ENCODE measurements around the gene RCE1.

The RCE1 gene

DNA sequence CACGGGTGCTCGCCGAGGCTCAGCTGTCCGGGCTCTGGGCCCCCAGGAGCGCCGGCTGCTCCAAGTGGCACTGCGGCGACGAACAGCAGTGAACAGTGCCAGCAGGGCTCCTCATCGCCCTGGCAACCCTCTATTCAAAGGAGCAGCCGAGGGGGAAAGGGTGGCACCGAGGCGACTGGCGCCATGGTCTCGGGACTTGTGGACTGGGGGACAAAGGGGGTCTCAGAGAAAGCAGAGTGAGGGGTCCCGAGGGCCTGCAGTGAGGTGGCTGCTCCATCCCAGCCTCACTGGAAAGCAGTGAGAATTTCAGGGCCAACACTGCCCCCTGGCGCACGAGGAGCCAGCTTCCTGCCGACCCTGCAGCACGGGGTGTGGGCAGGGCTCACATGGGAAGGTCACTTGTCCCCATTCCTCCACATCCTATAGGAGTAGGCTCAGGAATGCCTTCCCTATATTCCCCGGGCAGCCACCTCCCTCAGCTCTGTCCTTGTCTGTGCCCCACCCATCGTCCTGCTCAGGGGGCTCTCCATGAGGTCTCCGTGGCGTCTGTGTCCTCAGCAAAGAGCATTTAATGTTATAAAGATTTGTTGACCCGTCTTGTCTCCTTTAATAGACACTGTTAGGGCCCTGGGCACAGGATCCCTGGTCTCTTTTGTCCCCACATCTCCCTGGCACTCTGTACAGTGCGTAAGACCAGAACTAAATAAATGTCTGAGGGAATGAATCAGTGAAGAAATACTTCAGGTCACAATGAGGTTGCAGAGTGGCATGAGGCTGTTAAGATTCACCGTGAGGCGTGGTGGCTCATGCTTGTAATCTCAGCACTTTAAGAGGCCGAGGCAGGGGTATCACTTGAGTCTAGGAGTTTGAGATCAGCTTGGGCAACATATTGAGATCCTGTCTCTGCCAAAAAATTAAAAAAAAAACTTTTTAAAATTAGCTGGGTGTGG lies 40.0 kb downstream of the RCE1 start:
- Histone ChIP-seq H2BK12ac (ENCODE audit: low read length) (no peak overlapping the region), H3K4me3 (ENCODE audit: low read depth, low read length) (no peak overlapping the region), H3K9me3 (ENCODE audit: insufficient read depth, low read depth, low read length) (peaks cover 2% of the 10 kb centered on the region), H3K4me2 (ENCODE audit: low read length) (no peak overlapping the region), H3K79me1 (ENCODE audit: low read length) (no peaks in the 10 kb centered on the region), H3K27me3 (ENCODE audit: insufficient read depth, low read length) (no peaks in the 10 kb centered on the region), H3K18ac (ENCODE audit: low read length) (no peak overlapping the region), H4K91ac (ENCODE audit: low read depth, low read length) (no peak overlapping the region), H4K12ac (ENCODE audit: low read depth, low read length) (no peak overlapping the region), H3K27ac (ENCODE audit: low read depth, low read length) (no peak overlapping the region), H3K36me3 (ENCODE audit: control insufficient read depth in 1 of 2, insufficient read depth in 2 of 2, low read length in 2 of 2) (no peaks in the 10 kb centered on the region), H2AFZ (ENCODE audit: insufficient read depth, low read length, poor library complexity) (no peak overlapping the region), H2AK5ac (ENCODE audit: low read length) (no peak overlapping the region), H3K4me1 (ENCODE audit: control insufficient read depth in 1 of 2, insufficient read depth in 2 of 2, low read length in 2 of 2) (no peaks in the 10 kb centered on the region), H2BK120ac (ENCODE audit: insufficient read depth, low read length, poor library complexity) (no peak overlapping the region), H4K8ac (ENCODE audit: low read depth, low read length) (no peak overlapping the region), H3K14ac (ENCODE audit: low read length) (no peak overlapping the region), H3K23ac (ENCODE audit: low read length) (no peak overlapping the region), H3K9ac (ENCODE audit: low read length) (no peak overlapping the region), H2BK5ac (ENCODE audit: low read depth, low read length, poor library complexity) (no peak overlapping the region), H3K79me2 (ENCODE audit: control insufficient read depth, insufficient read depth, low read length, poor library complexity) (no peaks in the 10 kb centered on the region), H3K4ac (ENCODE audit: low read depth, low read length) (no peak overlapping the region)
- no CpG with 5 or more reads among the region's 29 CpGs for WGBS (ENCODE audit: extremely low coverage, insufficient coverage, insufficient read length)
- peak; percentile 27 to 71 for DNase-seq

DNA sequence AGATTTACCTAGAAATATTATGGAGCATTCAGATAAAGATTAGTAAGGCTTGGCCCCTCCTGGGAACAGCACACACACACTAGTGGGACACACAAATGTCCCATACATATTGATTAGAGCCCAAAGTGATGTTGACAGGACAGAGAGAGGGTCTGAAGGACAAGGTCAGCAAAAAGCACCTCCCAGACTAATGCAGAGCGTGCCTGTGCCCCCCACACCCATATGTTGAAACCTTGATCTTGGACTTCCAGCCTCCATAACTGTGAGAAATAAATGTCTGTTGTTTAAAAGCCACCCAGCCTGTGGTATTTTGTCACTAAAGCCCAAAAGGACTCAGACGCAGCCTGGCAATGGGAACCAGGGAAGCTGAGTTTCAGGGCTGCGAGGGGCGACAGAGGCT lies 41.2 kb downstream of the RCE1 start:
- no peaks in the 10 kb centered on the region for H3K27me3 ChIP-seq (ENCODE audit: insufficient read depth, low read length)
- H3K18ac ChIP-seq (ENCODE audit: low read length): no peak overlapping the region
- H3K79me1 ChIP-seq (ENCODE audit: low read length): no peaks in the 10 kb centered on the region
- H3K4me3 ChIP-seq (ENCODE audit: low read depth, low read length): no peak overlapping the region
- no peak overlapping the region for H4K8ac ChIP-seq (ENCODE audit: low read depth, low read length)
- no peak for DNase-seq
- no peak overlapping the region for H3K27ac ChIP-seq (ENCODE audit: low read depth, low read length)
- no peak overlapping the region for H4K12ac ChIP-seq (ENCODE audit: low read depth, low read length)
- no peak overlapping the region for H3K4ac ChIP-seq (ENCODE audit: low read depth, low read length)
- peaks cover 2% of the 10 kb centered on the region for H3K9me3 ChIP-seq (ENCODE audit: insufficient read depth, low read depth, low read length)
- no peak overlapping the region for H3K4me2 ChIP-seq (ENCODE audit: low read length)
- H4K91ac ChIP-seq (ENCODE audit: low read depth, low read length): no peak overlapping the region
- no peak overlapping the region for H2BK12ac ChIP-seq (ENCODE audit: low read length)
- H2BK120ac ChIP-seq (ENCODE audit: insufficient read depth, low read length, poor library complexity): no peak overlapping the region
- H3K36me3 ChIP-seq (ENCODE audit: control insufficient read depth in 1 of 2, insufficient read depth in 2 of 2, low read length in 2 of 2): no peaks in the 10 kb centered on the region
- no peak overlapping the region for H3K23ac ChIP-seq (ENCODE audit: low read length)
- no peaks in the 10 kb centered on the region for H3K79me2 ChIP-seq (ENCODE audit: control insufficient read depth, insufficient read depth, low read length, poor library complexity)
- no peak overlapping the region for H2AFZ ChIP-seq (ENCODE audit: insufficient read depth, low read length, poor library complexity)
- no peak overlapping the region for H2BK5ac ChIP-seq (ENCODE audit: low read depth, low read length, poor library complexity)
- WGBS (ENCODE audit: extremely low coverage, insufficient coverage, insufficient read length): no CpG with 5 or more reads among the region's 4 CpGs
- no peak overlapping the region for H3K9ac ChIP-seq (ENCODE audit: low read length)
- no peak overlapping the region for H2AK5ac ChIP-seq (ENCODE audit: low read length)
- H3K14ac ChIP-seq (ENCODE audit: low read length): no peak overlapping the region
- H3K4me1 ChIP-seq (ENCODE audit: control insufficient read depth in 1 of 2, insufficient read depth in 2 of 2, low read length in 2 of 2): no peaks in the 10 kb centered on the region

DNA sequence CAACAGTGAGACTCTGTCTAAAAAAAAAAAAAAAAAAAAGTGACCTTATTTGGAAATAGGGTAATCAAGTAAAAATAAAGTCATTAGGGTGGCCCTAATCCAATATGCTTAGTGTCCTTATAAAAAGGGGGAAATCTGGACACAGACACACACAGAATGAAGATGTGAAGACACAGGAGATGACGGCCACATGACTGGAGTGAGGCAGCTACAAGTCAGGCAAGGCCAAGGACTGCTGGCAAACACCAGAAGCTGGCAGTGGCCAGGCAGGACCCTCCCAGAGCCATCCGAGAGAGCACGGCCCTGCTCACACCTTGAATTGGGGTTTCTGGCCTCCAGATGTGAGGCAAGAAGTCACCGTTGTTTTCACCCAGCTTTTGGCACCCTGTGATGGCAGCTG lies 42.2 kb downstream of the RCE1 start:
- Histone ChIP-seq H2AFZ (ENCODE audit: insufficient read depth, low read length, poor library complexity) (no peak overlapping the region), H4K12ac (ENCODE audit: low read depth, low read length) (no peak overlapping the region), H3K18ac (ENCODE audit: low read length) (no peak overlapping the region), H3K27ac (ENCODE audit: low read depth, low read length) (no peak overlapping the region), H4K8ac (ENCODE audit: low read depth, low read length) (no peak overlapping the region), H3K4me1 (ENCODE audit: control insufficient read depth in 1 of 2, insufficient read depth in 2 of 2, low read length in 2 of 2) (no peaks in the 10 kb centered on the region), H3K4me2 (ENCODE audit: low read length) (no peak overlapping the region), H3K23ac (ENCODE audit: low read length) (no peak overlapping the region), H3K4me3 (ENCODE audit: low read depth, low read length) (no peak overlapping the region), H2BK120ac (ENCODE audit: insufficient read depth, low read length, poor library complexity) (no peak overlapping the region), H3K79me1 (ENCODE audit: low read length) (no peaks in the 10 kb centered on the region), H3K36me3 (ENCODE audit: control insufficient read depth in 1 of 2, insufficient read depth in 2 of 2, low read length in 2 of 2) (no peaks in the 10 kb centered on the region), H3K9ac (ENCODE audit: low read length) (no peak overlapping the region), H2BK12ac (ENCODE audit: low read length) (no peak overlapping the region), H4K91ac (ENCODE audit: low read depth, low read length) (no peak overlapping the region), H3K79me2 (ENCODE audit: control insufficient read depth, insufficient read depth, low read length, poor library complexity) (no peaks in the 10 kb centered on the region), H3K9me3 (ENCODE audit: insufficient read depth, low read depth, low read length) (peaks cover 2% of the 10 kb centered on the region), H3K27me3 (ENCODE audit: insufficient read depth, low read length) (no peaks in the 10 kb centered on the region), H3K14ac (ENCODE audit: low read length) (no peak overlapping the region), H2BK5ac (ENCODE audit: low read depth, low read length, poor library complexity) (no peak overlapping the region), H3K4ac (ENCODE audit: low read depth, low read length) (no peak overlapping the region), H2AK5ac (ENCODE audit: low read length) (no peak overlapping the region)
- no CpG with 5 or more reads among the region's 4 CpGs for WGBS (ENCODE audit: extremely low coverage, insufficient coverage, insufficient read length)
- DNase-seq: no peak

DNA sequence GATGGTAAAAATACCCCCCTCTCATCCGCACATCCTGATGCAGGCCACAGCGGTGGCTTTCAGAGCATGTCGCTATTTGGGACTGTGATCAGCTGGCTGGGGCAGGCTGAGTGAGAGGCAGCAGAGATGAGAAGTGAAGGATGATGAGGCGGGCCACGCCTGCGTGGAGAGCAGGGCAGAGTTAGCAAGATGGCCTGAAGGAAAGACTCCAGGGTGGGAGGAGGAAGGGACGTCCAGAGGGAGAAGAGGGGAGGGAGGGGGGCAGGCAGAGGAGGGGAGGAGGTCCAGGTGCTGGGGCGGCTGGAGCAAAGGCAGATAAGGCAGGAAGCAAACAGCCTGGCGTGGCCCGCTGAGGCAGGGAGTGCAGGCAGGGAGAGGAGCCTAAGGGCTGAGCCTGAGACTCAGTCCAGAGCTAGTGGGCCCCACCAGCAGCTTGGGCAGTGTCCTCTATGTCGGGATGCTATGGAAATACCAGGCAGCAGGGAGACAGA lies 42.8 kb downstream of the RCE1 start:
- Histone ChIP-seq H3K9me3 (ENCODE audit: insufficient read depth, low read depth, low read length) (peaks cover 2% of the 10 kb centered on the region), H3K4ac (ENCODE audit: low read depth, low read length) (no peak overlapping the region), H2BK120ac (ENCODE audit: insufficient read depth, low read length, poor library complexity) (no peak overlapping the region), H3K4me1 (ENCODE audit: control insufficient read depth in 1 of 2, insufficient read depth in 2 of 2, low read length in 2 of 2) (no peaks in the 10 kb centered on the region), H3K27me3 (ENCODE audit: insufficient read depth, low read length) (no peaks in the 10 kb centered on the region), H4K12ac (ENCODE audit: low read depth, low read length) (no peak overlapping the region), H3K36me3 (ENCODE audit: control insufficient read depth in 1 of 2, insufficient read depth in 2 of 2, low read length in 2 of 2) (no peaks in the 10 kb centered on the region), H2AK5ac (ENCODE audit: low read length) (no peak overlapping the region), H3K79me2 (ENCODE audit: control insufficient read depth, insufficient read depth, low read length, poor library complexity) (no peaks in the 10 kb centered on the region), H2BK5ac (ENCODE audit: low read depth, low read length, poor library complexity) (no peak overlapping the region), H3K4me2 (ENCODE audit: low read length) (no peak overlapping the region), H4K91ac (ENCODE audit: low read depth, low read length) (no peak overlapping the region), H3K9ac (ENCODE audit: low read length) (no peak overlapping the region), H2BK12ac (ENCODE audit: low read length) (no peak overlapping the region), H3K79me1 (ENCODE audit: low read length) (no peaks in the 10 kb centered on the region), H3K14ac (ENCODE audit: low read length) (no peak overlapping the region), H3K23ac (ENCODE audit: low read length) (no peak overlapping the region), H4K8ac (ENCODE audit: low read depth, low read length) (no peak overlapping the region), H3K18ac (ENCODE audit: low read length) (no peak overlapping the region), H3K27ac (ENCODE audit: low read depth, low read length) (no peak overlapping the region), H3K4me3 (ENCODE audit: low read depth, low read length) (no peak overlapping the region), H2AFZ (ENCODE audit: insufficient read depth, low read length, poor library complexity) (no peak overlapping the region)
- DNase-seq: no peak
- no CpG with 5 or more reads among the region's 11 CpGs for WGBS (ENCODE audit: extremely low coverage, insufficient coverage, insufficient read length)
